ENCODE data around the gene LCT. TPM values are rescaled to one million over a fixed set of nuclear protein-coding genes. Genes with fewer than 3 reads are reported as not detected.
"Not testable (repeated sequence)": the region's sequence is repeated elsewhere in the genome, so short reads cannot be mapped to it uniquely, and the experiment has no call there.

The LCT gene
- total RNA-seq, 4 donors from 2014 or later = 12.6 to 73.5 (median 25.5) TPM

DNA sequence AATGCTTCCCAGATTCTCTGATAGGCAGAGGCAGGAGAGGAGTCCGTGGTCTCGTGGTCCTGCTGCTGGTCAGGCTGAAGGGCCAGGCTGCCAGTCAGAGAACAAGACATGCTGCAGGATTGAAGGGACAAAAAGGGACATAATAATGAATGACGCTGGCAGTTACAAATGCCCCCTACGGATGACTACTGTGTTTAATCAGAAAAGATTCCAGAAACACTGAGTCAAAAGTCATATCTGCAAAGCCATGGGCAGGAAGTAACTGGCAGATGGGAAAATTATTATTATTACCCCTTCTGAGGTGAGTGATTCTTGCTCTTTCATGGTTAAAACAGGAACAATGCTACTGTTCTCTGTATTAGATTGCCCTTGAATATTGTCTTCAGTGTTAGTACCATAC, 19.0 kb downstream of the LCT start:
- H3K4me1 ChIP-seq = peaks cover 0 to 7% (median 0%) of the 10 kb centered on the region in 4 donors
- no peak overlapping the region for H3K27ac ChIP-seq
- TF ChIP-seq POLR2A (IDR thresholded peaks at IDR 0.05) = no peak
- TF ChIP-seq, protein P1, sequence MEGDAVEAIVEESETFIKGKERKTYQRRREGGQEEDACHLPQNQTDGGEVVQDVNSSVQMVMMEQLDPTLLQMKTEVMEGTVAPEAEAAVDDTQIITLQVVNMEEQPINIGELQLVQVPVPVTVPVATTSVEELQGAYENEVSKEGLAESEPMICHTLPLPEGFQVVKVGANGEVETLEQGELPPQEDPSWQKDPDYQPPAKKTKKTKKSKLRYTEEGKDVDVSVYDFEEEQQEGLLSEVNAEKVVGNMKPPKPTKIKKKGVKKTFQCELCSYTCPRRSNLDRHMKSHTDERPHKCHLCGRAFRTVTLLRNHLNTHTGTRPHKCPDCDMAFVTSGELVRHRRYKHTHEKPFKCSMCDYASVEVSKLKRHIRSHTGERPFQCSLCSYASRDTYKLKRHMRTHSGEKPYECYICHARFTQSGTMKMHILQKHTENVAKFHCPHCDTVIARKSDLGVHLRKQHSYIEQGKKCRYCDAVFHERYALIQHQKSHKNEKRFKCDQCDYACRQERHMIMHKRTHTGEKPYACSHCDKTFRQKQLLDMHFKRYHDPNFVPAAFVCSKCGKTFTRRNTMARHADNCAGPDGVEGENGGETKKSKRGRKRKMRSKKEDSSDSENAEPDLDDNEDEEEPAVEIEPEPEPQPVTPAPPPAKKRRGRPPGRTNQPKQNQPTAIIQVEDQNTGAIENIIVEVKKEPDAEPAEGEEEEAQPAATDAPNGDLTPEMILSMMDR (IDR thresholded peaks at IDR 0.05) = no peak
- H3K4me3 ChIP-seq = no peak overlapping the region
- H3K36me3 ChIP-seq = no peaks in the 10 kb centered on the region
- H3K27me3 ChIP-seq = no peaks in the 10 kb centered on the region
- no peak for DNase-seq
- peaks cover 0 to 5% (median 0%) of the 10 kb centered on the region in 4 donors for H3K9me3 ChIP-seq

DNA sequence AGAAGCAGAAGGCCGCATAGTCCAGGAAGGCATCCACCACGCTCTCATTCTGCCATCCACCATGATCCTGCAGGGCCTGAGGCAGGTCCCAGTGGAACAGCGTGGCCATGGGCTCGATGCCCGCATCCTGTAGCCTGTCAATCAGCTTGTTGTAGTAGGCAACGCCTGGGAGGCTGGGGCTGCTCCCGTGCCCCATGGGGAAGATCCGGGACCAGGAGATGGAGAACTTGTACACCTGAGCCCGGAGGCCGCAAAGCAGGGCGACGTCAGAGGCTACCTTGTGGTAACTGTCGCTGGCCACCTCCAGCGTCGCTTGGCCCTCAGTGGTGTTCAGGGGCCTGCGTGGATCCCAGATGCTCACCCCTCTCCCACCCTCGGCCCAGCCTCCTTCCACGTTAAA, 19.5 kb downstream of the LCT start:
- DNase-seq = no peak

DNA sequence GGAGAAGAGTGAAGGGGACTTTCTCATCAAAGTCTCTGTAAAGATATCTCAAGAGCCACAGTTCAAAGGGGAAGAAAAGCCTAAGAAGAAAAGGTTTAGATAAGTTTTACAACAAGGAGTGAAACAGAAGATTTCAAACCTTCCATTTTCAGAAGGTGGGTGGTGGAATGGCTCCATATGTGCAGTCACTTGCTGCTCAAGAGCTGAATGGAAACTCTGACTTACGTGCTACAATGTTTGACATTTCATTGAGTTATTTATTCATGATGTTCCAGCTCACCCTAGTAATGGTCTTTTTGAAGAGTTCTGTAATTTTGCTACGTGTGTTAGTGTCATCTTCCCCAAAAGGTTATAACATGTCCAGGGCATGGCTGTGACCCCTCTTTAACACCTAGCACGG, 21.7 kb downstream of the LCT start:
- Histone ChIP-seq H3K9me3 (no peaks in the 10 kb centered on the region), H3K4me1 (peaks cover 0 to 4% (median 0%) of the 10 kb centered on the region in 4 donors), H3K36me3 (no peaks in the 10 kb centered on the region), H3K27ac (no peak overlapping the region), H3K4me3 (no peak overlapping the region), H3K27me3 (no peaks in the 10 kb centered on the region)
- no peak for DNase-seq
- TF ChIP-seq, protein P1 (IDR thresholded peaks at IDR 0.05) = no peak
- TF ChIP-seq POLR2A (IDR thresholded peaks at IDR 0.05) = no peak

More for the DNA sequence above, 19.5 kb downstream of the LCT start:
- H3K4me1 ChIP-seq = peaks cover 0 to 7% (median 0%) of the 10 kb centered on the region in 4 donors
- no peak for TF ChIP-seq POLR2A (IDR thresholded peaks at IDR 0.05)
- TF ChIP-seq, protein P1 (IDR thresholded peaks at IDR 0.05) = no peak
- no peaks in the 10 kb centered on the region for H3K27me3 ChIP-seq
- H3K27ac ChIP-seq = no peak overlapping the region
- no peaks in the 10 kb centered on the region for H3K9me3 ChIP-seq
- H3K4me3 ChIP-seq = no peak overlapping the region
- H3K36me3 ChIP-seq = no peaks in the 10 kb centered on the region

DNA sequence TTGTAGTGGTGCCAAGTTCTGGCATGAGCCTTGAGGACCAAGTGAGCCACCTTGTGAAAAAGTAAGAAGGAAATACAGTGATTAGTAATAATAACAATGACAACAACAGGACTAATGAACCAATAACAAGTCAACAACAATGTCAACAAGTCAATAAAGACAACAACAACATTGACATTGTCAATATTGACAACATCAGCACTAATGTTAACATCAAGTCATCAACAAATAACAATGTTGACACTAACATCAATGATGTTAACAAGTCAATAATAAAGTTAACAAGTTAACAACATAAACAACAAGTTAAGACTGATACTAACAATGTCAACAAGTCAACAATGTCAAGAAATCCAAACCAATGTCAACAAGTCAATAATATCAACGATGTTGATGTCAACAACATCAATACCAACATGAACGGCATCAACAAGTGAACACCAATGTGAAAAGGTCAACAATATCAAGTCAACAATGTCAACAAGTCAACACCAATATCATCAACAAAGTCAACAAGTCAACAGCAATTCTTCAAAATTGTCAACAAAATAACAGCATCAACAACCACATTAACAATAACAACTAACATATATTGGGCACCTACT, 24.0 kb downstream of the LCT start:
- no peak overlapping the region for H3K4me3 ChIP-seq
- H3K36me3 ChIP-seq = no peaks in the 10 kb centered on the region
- H3K9me3 ChIP-seq = no peaks in the 10 kb centered on the region
- DNase-seq = no peak
- no peak for TF ChIP-seq POLR2A (IDR thresholded peaks at IDR 0.05)
- TF ChIP-seq, protein P1 (IDR thresholded peaks at IDR 0.05) = no peak
- no peaks in the 10 kb centered on the region for H3K4me1 ChIP-seq
- H3K27me3 ChIP-seq = no peaks in the 10 kb centered on the region
- H3K27ac ChIP-seq = no peak overlapping the region

DNA sequence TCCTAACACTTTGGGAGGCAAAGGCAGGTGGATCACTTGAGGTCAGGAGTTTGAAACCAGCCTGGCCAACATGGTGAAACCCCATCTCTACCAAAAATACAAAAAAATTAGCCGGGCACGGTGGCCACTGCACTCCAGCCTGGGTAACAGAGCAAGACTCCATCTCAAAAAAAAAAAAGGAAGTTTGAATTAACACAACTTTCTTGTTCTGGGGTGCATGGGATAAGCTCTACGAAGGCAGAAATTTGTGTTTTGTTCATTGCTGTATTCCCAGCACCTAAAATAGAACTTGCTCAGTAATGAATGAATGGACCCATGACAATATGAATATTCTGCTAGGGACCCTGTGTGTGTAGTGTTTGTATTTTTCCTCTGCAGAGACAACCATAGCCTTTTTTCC, 29.1 kb downstream of the LCT start:
- not testable (repeated sequence) for H3K36me3 ChIP-seq, DNase-seq, H3K9me3 ChIP-seq, H3K27me3 ChIP-seq, H3K4me1 ChIP-seq, H3K4me3 ChIP-seq, H3K27ac ChIP-seq

DNA sequence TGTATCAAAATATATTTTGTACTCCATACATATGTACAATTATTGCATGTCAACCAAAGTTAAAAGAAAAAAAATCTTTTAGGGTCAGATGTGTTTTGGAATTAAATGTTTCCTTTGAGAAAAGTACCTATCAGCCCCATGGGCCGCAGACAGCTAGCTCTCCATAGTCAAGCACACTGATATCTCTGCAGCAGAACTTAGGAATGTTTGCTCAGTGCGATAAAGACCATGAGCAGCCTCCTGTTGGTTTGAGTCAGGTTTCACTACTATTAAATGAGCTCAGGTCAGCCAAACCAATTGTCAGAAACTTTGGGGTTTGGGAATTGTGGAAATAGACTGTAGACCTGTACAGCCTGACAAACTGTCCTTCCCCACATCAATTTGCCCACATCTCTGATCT, 33.7 kb downstream of the LCT start:
- no peaks in the 10 kb centered on the region for H3K36me3 ChIP-seq
- H3K9me3 ChIP-seq = peaks cover 0 to 4% (median 0%) of the 10 kb centered on the region in 4 donors
- no peak for DNase-seq
- H3K4me3 ChIP-seq = no peak overlapping the region
- no peaks in the 10 kb centered on the region for H3K27me3 ChIP-seq
- TF ChIP-seq, protein P1 (IDR thresholded peaks at IDR 0.05) = no peak
- TF ChIP-seq POLR2A (IDR thresholded peaks at IDR 0.05) = no peak
- H3K4me1 ChIP-seq = no peaks in the 10 kb centered on the region
- H3K27ac ChIP-seq = no peak overlapping the region
